Activated effector memory CD4-positive, alpha-beta T cell treated with Interleukin-2 at 50 U/mL for 16 hours (primary cell): Measurements from ENCODE around the gene TMEM38B.
"Not testable (repeated sequence)": the region's sequence is repeated elsewhere in the genome, so short reads cannot be mapped to it uniquely, and the experiment has no call there.

Experiments used
- DNase-seq: peaks from one replicate; pipeline ENCODE4 v3.0.0-alpha.2; 2020

The TMEM38B gene

GRCh38 chr9:105728230-105728629 lies 33.9 kb downstream of the TMEM38B start:
- DNase-seq: not testable (repeated sequence)

- not testable (repeated sequence) for DNase-seq
Measured at GRCh38 chr9:105731420-105731819, 37.1 kb downstream of the TMEM38B start.

- DNase-seq: no peak
Measured at GRCh38 chr9:105735366-105735765, 41.0 kb downstream of the TMEM38B start.

- DNase-seq: no peak
Measured at GRCh38 chr9:105737205-105737604, 42.9 kb downstream of the TMEM38B start.

- no peak for DNase-seq
Measured at GRCh38 chr9:105742088-105742487, 47.7 kb downstream of the TMEM38B start.

- DNase-seq: not testable (repeated sequence)
Measured at GRCh38 chr9:105747325-105747724, 53.0 kb downstream of the TMEM38B start.

- no peak for DNase-seq
Measured at GRCh38 chr9:105751761-105752160, 57.4 kb downstream of the TMEM38B start.

GRCh38 chr9:105757496-105758251 lies 63.3 kb downstream of the TMEM38B start:
- no peak for DNase-seq

- DNase-seq: no peak
Measured at GRCh38 chr9:105760053-105760452, 65.7 kb downstream of the TMEM38B start.

GRCh38 chr9:105782561-105783494 lies 88.5 kb downstream of the TMEM38B start:
- DNase-seq: not testable (repeated sequence)

- not testable (repeated sequence) for DNase-seq
Measured at GRCh38 chr9:105783495-105783872, 89.1 kb downstream of the TMEM38B start.

GRCh38 chr9:105786796-105787195 lies 92.5 kb downstream of the TMEM38B start:
- not testable (repeated sequence) for DNase-seq

- DNase-seq: no peak
Measured at GRCh38 chr9:105816202-105816744, 121.9 kb downstream of the TMEM38B start.

- DNase-seq: no peak
Measured at GRCh38 chr9:105816981-105817380, 122.6 kb downstream of the TMEM38B start.

GRCh38 chr9:105818903-105819302 lies 124.6 kb downstream of the TMEM38B start:
- DNase-seq: no peak

GRCh38 chr9:105822814-105823213 lies 128.5 kb downstream of the TMEM38B start:
- DNase-seq: no peak
